ENCODE results near the gene BRD4.

BRD4 gene

GRCh38 chr19:15320116-15320515 is 12.2 kb downstream of the BRD4 start:
- TF ChIP-seq CTCF (IDR thresholded peaks at IDR 0.05; ENCODE audit: low read depth, low read length): no peak
- H3K4me3 ChIP-seq (ENCODE audit: low read depth, low read length): no peak overlapping the region

GRCh38 chr19:15318241-15318691 is 14.1 kb downstream of the BRD4 start:
- H3K4me3 ChIP-seq (ENCODE audit: low read depth, low read length): no peak overlapping the region
- no peak for TF ChIP-seq CTCF (IDR thresholded peaks at IDR 0.05; ENCODE audit: low read depth, low read length)

- no peak overlapping the region for H3K4me3 ChIP-seq (ENCODE audit: low read depth, low read length)
- TF ChIP-seq CTCF (IDR thresholded peaks at IDR 0.05; ENCODE audit: low read depth, low read length): no peak
These were observed 14.8 kb downstream of the BRD4 start for GRCh38 chr19:15317392-15318071.

- no peak overlapping the region for H3K4me3 ChIP-seq (ENCODE audit: low read depth, low read length)
- TF ChIP-seq CTCF (IDR thresholded peaks at IDR 0.05; ENCODE audit: low read depth, low read length): no peak
These were observed 15.8 kb downstream of the BRD4 start for GRCh38 chr19:15316498-15316897.

GRCh38 chr19:15315101-15315500 is 17.2 kb downstream of the BRD4 start:
- no peak for TF ChIP-seq CTCF (IDR thresholded peaks at IDR 0.05; ENCODE audit: low read depth, low read length)
- no peak overlapping the region for H3K4me3 ChIP-seq (ENCODE audit: low read depth, low read length)

- H3K4me3 ChIP-seq (ENCODE audit: low read depth, low read length): no peak overlapping the region
- no peak for TF ChIP-seq CTCF (IDR thresholded peaks at IDR 0.05; ENCODE audit: low read depth, low read length)
These were observed 18.6 kb downstream of the BRD4 start for GRCh38 chr19:15313649-15314279.

GRCh38 chr19:15307169-15307568 is 25.2 kb downstream of the BRD4 start:
- TF ChIP-seq CTCF (IDR thresholded peaks at IDR 0.05; ENCODE audit: low read depth, low read length): no peak
- no peak overlapping the region for H3K4me3 ChIP-seq (ENCODE audit: low read depth, low read length)

Data from WI38 (cell line).